Testis (tissue), 2 donors: ENCODE results near the gene UNK.

Source experiments
- CTCF ChIP-seq, 3 experiments: fragments of 450-650 bp in 2 of 3; fragments of 200-600 bp in 1 of 3; sonication (generic) in 1 of 3; IDR thresholded peaks; one replicate each; pipeline ENCODE4 v1.5.1; 2016 to 2019; ENCODE audit warnings: antibody characterized with exemption in 3 of 3, mild to moderate bottlenecking in 2 of 3, moderate library complexity in 1 of 3
- POLR2A ChIP-seq: fragments of 450-650 bp; IDR thresholded peaks from one replicate; pipeline ENCODE4 v1.6.1; 2017; ENCODE audit warnings: antibody characterized with exemption, mild to moderate bottlenecking, moderate library complexity

- no peak for TF ChIP-seq CTCF (IDR thresholded peaks at IDR 0.05)
- no peak for TF ChIP-seq POLR2A
Measured at GRCh38 chr17:75756451-75757085, 28.0 kb upstream of the UNK start.
